Rectal smooth muscle tissue (tissue), 1 donor: ENCODE measurements around the gene TMCC1.
"Not testable (repeated sequence)": the region's sequence is repeated elsewhere in the genome, so short reads cannot be mapped to it uniquely, and the experiment has no call there.

Source experiments
- H3K27ac ChIP-seq: one replicate; pipeline ENCODE4 v1.7.0; 2013; ENCODE audit warnings: low read depth, low read length, inconsistent platforms
- H3K27me3 ChIP-seq: one replicate; pipeline ENCODE4 v1.7.0; 2013; ENCODE audit warnings: low read length; ENCODE audit not compliant: control insufficient read depth, insufficient read depth
- H3K36me3 ChIP-seq: one replicate; pipeline ENCODE4 v1.7.0; 2013; ENCODE audit warnings: low read length; ENCODE audit not compliant: control insufficient read depth, insufficient read depth
- H3K4me1 ChIP-seq: one replicate; pipeline ENCODE4 v1.7.0; 2013; ENCODE audit warnings: low read length; ENCODE audit not compliant: control insufficient read depth, insufficient read depth
- H3K4me3 ChIP-seq: one replicate; pipeline ENCODE4 v1.7.0; 2013; ENCODE audit warnings: low read length
- H3K9ac ChIP-seq: one replicate; pipeline ENCODE4 v1.7.0; 2013; ENCODE audit warnings: low read length

Gene TMCC1

DNA sequence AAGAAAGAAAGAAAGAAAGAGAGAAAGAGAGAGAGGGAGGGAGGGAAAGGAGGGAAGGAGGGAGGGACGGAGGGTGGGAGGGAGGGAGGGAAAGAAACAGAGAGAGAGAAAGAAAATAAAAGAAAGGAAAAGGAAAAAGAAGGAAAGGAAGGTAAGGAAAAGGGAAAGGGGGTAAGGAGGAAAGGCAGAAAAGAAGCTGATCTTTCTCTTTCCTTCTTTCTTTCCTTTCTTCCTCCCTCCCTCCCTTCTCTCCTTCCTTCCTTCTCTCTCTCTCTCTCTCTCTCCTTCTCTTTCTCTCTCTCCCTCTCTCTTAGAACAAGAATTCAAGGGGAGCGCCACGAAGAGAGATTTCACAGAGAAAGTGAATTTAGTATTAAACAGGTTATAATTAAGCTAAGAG, 25.8 kb upstream of the TMCC1 start:
- Histone ChIP-seq H3K4me3 (no peak overlapping the region), H3K4me1 (no peaks in the 10 kb centered on the region), H3K36me3 (no peaks in the 10 kb centered on the region), H3K27me3 (no peaks in the 10 kb centered on the region), H3K9ac (no peak overlapping the region), H3K27ac (no peak overlapping the region)

DNA sequence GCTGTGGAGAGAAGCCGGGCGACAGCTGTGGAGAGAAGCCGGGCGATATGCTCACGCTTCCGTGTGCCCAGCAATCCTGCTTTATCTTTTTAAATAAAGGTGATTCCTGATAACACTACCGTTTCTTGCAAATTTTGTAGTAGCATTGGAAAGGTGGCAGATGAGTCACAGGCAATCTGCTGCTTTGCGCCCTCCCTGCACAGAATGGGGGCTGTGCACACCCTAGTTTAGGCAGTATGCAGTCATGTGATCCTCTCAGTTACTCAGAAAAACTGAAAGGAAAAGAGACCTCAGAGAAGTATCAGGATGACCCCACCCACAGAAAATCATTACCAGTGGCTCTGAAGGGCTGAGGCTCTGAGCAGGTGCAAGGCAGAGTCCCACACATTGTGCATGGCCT, 24.9 kb upstream of the TMCC1 start:
- Histone ChIP-seq H3K27ac (no peak overlapping the region), H3K9ac (no peak overlapping the region), H3K4me1 (no peaks in the 10 kb centered on the region), H3K36me3 (no peaks in the 10 kb centered on the region), H3K4me3 (no peak overlapping the region), H3K27me3 (no peaks in the 10 kb centered on the region)

DNA sequence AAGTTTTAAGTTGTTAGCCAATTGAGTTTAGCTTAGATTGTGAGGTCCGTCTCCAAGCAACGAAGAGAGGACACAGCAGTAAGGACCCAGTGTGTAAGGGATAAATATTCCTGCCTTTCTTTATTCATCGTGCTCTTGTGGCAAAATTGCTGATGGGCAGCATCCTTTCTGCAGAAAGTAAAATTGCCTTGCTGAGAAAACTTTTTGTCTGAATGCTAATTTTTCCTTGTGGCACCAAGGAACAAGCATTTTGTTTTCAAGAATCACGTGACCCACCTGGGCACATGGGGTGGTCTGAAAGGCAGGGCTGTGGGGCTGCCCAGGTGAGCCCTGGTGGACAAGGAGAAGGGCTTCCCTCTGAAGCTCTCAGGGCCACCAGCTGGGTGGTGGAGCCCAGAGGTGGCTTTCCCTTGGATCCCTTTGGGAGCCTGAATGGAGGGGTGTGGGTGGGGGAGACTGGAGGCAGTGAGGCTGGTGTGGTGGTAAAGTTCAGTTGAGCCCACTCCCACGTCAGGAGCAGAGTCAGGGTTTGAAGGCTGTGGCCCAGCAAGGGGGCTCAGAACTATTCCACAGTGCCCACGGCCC, 24.0 kb upstream of the TMCC1 start:
- H3K4me3 ChIP-seq: no peak overlapping the region
- H3K4me1 ChIP-seq: no peaks in the 10 kb centered on the region
- H3K36me3 ChIP-seq: no peaks in the 10 kb centered on the region
- no peaks in the 10 kb centered on the region for H3K27me3 ChIP-seq
- H3K9ac ChIP-seq: no peak overlapping the region
- H3K27ac ChIP-seq: no peak overlapping the region

DNA sequence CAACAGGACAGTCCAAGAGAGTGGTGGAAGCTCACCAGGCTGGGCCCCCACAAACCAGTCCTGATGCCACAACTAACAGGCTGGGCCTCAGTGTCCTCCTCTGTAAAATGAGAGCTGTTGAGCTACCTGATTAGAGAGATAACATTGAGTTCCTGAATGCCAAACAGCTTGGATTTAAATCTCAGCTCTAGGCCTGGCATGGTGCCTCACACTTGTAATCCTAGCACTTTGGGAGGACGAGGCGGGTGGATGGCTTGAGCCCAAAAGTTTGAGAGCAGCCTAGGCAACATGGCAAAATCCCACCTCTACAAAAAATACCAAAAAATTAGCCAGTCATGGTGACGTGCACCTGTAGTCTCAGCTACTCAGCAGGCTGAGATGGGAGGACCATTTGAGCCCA, 20.1 kb upstream of the TMCC1 start:
- Histone ChIP-seq H3K36me3 (no peaks in the 10 kb centered on the region), H3K9ac (no peak overlapping the region), H3K4me1 (no peaks in the 10 kb centered on the region), H3K27me3 (no peaks in the 10 kb centered on the region), H3K4me3 (no peak overlapping the region), H3K27ac (no peak overlapping the region)

DNA sequence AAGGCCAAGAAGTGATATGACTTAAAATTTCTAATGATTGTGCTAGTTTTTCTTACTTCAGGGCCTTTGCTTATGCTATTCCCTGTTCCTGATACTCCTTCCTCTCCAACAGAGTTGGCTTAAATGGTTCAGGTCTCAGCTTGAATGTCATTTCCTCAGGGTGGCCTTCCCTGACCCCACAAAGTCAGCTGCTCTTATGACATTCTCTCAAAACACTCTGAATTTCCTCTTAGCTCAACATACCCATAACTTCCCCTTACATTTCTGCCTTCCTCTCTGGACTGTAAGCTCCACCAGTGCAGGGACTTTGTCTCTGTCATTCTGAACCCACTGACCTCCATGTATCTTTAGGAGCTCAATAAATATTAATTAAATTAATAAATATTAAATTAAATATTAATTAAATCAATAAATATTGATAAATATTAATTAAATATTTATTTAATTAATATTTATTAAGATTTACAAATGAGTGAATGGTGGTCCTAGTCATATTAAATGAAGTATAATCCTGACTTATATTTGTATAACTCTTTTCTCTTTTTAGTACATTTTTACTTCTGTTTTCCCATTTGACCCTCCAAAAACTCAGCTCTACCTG, 17.9 kb upstream of the TMCC1 start:
- Histone ChIP-seq H3K27me3 (no peaks in the 10 kb centered on the region), H3K36me3 (no peaks in the 10 kb centered on the region), H3K4me3 (no peak overlapping the region), H3K9ac (no peak overlapping the region), H3K27ac (no peak overlapping the region), H3K4me1 (no peaks in the 10 kb centered on the region)

DNA sequence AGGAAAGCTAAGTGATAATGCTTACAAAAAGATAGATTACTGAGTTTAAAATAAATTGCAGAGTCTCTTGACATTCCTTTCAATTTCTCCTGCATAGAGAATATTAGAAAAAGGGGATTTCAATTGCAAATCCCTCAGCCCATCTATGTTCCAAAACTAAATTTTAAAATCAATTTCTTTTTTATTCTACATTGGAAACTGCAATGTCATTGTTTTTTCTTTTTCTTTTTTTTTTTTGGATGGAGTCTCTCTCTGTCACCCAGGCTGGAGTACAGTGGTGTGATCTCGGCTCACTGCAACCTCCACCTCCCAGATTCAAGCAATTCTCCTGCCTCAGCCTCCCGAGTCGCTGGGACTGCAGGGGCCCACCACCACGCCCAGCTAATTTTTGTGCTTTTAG, 15.7 kb upstream of the TMCC1 start:
- H3K27me3 ChIP-seq, H3K27ac ChIP-seq, H3K4me1 ChIP-seq, H3K9ac ChIP-seq, H3K36me3 ChIP-seq, H3K4me3 ChIP-seq: not testable (repeated sequence)

DNA sequence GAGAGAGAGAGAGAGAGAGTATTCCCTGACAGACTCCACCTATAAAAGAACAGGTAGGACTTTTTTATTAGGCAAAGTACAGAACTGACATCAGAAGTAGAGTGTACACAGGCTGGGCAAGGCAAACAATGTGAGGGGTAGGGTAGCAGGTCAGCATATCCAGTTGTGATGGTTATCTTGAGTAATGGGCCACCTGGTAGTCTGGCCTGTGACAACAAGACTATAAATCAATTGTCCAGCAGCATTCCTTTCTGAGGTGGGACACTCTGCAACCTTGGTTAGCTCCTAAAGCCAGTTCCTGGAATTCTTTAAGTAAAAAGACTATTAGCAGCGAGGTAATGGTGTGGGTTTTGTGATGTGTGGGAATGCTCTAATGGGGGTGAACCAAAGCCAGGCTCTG, 14.9 kb upstream of the TMCC1 start:
- Histone ChIP-seq H3K4me3 (no peak overlapping the region), H3K27me3 (no peaks in the 10 kb centered on the region), H3K36me3 (no peaks in the 10 kb centered on the region), H3K27ac (no peak overlapping the region), H3K9ac (no peak overlapping the region), H3K4me1 (no peaks in the 10 kb centered on the region)

DNA sequence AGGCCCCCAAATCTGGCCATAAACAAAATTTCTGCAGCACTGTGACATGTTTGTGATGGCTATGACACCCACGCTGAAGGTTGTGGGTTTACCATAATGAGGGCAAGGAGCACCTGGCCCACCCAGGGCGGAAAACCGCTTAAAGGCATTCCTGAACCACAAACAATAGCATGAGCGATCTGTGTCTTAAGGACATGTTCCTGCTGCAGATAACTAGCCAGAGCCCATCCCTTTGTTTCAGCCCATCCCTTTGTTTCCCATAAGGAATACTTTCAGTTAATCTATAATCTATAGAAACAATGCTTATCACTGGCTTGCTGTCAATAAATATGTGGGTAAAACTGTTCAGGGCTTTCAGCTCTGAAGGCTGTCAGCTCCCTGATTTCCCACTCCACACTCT, 7.8 kb upstream of the TMCC1 start:
- not testable (repeated sequence) for H3K27ac ChIP-seq, H3K27me3 ChIP-seq, H3K4me3 ChIP-seq, H3K4me1 ChIP-seq, H3K9ac ChIP-seq, H3K36me3 ChIP-seq

DNA sequence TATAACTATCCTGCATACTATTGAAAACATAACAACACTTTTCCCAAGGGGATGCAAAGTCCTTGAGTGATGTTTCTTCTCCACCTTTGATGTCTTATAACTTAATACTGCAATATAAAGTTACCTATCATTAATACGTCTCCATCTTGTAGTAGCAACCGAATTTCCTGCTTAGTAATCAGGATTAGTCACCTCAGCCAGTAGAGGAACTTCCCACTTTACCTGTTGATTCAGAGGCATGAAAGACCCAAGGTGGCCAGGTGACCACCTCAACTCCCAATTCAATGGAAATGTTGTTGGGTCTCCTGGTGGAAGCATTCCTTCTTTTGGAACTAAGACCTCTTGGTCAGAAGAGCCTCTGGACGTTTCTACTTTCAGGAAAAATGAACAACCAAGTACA, 3.5 kb upstream of the TMCC1 start:
- Histone ChIP-seq H3K27ac (no peak overlapping the region), H3K4me3 (no peak overlapping the region), H3K27me3 (no peaks in the 10 kb centered on the region), H3K36me3 (no peaks in the 10 kb centered on the region), H3K9ac (no peak overlapping the region), H3K4me1 (no peaks in the 10 kb centered on the region)

DNA sequence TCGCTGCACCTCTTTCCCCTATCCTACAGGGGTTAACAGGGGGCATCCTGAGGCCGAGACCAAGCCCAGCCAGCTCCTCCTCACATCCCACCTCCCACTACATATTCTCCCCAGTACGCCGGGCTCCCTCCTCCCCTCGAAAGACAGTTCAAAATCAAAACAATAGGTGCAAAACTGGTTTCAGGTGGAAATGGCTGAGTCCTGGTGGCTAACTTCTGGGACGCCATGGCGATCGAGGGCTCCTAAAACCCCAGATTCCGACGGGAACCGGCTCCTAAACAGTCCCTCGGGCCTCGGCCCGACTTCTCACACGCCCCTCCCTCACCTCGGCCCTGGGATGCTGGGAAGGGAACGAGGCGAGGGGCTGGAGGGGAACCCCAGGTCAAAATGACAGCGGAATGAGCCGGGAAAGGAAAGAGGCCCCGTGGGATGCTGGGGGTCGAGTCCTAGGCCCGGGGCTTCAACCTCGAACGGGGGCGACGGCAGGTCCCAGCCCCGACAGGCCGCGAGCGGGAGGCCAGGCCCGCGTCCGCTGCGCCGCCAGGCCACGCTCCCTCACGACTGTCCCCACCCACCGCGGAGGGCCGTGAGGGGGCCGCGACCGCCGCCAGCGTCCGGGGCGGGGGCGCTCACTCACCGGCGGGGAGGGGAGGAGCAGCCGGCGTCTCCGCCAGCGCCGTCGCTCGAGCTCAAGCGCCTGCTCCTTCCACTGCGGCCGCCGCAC, 492 bp downstream of the TMCC1 start:
- peak overlapping the region; percentile 99 for H3K4me3 ChIP-seq
- no peaks in the 10 kb centered on the region for H3K27me3 ChIP-seq
- peaks cover 3% of the 10 kb centered on the region for H3K4me1 ChIP-seq
- peak overlapping the region; percentile 81 for H3K9ac ChIP-seq
- H3K36me3 ChIP-seq: no peaks in the 10 kb centered on the region
- H3K27ac ChIP-seq: peak overlapping the region; percentile 85

DNA sequence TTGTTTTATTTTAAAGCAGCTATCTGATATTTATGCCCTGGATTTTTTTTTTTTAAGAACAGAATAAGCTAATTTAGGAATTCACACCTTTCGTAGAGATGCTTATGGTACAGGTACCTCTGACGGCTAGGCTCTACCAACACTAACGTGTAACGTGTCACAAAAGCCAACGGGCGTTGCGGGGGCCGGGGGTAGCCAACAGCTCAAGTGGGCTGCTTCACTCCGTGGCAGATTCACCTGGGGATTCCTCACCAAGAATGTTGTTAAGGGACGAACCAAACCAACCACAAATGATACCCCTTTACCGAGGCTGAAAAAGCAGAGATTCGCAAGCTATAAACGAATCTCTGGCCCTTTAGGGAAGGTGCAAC, 1.0 kb downstream of the TMCC1 start:
- Histone ChIP-seq H3K27me3 (no peaks in the 10 kb centered on the region), H3K36me3 (no peaks in the 10 kb centered on the region), H3K4me3 (peak overlapping the region; percentile 99), H3K9ac (peak overlapping the region; percentile 81), H3K27ac (peak overlapping the region; percentile 85), H3K4me1 (peaks cover 3% of the 10 kb centered on the region)

DNA sequence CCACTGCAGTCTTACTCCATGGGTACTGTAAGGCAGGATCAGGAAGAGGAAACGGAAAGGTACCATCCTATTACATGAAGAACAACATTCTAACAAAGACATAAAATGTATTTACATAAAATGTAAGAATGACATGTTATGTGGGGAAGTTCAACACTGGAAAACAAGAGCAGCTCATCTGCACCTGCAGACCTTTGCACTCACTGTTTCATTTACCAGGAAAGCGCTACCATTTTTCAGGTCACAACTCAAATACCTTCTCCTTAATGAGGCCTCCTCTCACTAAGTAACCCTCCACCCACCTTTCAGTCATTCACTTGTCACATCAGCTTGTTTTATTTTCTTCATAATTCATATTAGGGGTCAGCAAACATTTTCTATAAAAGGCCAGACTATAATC, 2.6 kb downstream of the TMCC1 start:
- Histone ChIP-seq H3K27me3 (no peaks in the 10 kb centered on the region), H3K36me3 (no peaks in the 10 kb centered on the region), H3K4me3 (no peak overlapping the region), H3K4me1 (peaks cover 3% of the 10 kb centered on the region), H3K27ac (no peak overlapping the region), H3K9ac (no peak overlapping the region)

DNA sequence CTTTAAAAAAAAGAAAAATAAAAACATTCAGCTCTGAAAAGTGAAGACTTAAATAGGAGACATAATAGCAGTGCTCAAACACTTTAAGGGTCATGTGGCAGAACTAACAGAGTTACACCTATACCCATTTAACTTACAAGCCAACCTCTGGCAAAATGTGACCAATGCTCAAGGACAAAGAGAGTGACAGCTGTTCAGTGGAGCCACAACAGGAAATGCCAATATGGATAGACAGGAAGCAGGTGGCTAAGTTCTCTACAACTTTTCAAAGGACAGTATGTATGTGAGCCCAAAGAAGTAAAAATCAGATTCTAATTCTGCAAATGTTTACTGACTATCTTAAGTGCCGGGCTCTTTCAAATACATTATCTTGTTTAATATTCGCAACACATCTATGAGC, 3.4 kb downstream of the TMCC1 start:
- no peak overlapping the region for H3K4me3 ChIP-seq
- H3K27ac ChIP-seq: no peak overlapping the region
- no peaks in the 10 kb centered on the region for H3K36me3 ChIP-seq
- peaks cover 3% of the 10 kb centered on the region for H3K4me1 ChIP-seq
- H3K9ac ChIP-seq: no peak overlapping the region
- H3K27me3 ChIP-seq: no peaks in the 10 kb centered on the region
